ENCODE data around the gene PRSS38.

DNA sequence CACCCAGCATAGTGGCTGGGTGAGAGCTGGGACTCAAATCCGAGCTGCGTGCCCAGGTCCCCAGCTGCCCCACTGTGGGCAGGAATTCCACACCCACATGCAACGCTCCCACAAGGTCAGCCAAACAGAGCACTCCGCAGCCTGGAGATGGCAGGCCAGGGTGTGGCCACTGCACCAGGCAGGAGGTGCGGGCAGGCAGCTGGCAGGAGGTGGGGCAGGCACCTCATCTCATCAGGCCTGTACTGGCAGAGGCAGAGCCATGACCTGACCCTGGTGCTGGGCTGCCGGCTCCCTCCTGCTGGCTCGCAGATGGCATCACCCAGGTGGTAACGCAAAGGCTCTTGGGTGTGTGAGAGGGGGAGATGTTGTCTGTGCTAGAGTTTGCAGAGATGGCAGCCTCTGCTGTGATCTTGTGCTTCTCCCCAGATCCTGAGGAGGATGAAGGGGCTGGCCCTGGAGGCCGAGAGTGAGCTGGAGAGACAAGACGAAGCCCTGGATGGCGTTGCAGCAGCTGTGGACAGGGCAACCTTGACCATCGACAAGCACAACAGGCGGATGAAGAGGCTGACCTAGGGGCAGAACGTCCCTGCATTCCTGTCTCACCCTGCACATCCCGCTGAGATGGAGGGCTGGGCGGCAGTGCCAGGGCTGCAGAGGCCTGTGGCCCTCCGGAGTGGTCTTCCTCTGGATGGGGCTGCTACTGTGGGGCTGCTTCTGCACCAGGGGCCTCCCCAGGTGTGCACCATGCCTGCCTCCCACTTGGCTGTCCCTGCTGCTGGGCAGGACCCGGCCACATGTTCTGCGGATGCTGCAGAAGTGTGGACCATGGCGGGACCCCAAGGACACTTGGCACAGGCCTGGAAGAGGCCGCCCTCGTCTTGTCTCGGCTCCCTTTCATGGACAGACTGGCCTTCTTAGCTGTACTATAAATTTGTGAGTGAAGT is 35.1 kb upstream of the PRSS38 start:
- TF ChIP-seq, protein P1, sequence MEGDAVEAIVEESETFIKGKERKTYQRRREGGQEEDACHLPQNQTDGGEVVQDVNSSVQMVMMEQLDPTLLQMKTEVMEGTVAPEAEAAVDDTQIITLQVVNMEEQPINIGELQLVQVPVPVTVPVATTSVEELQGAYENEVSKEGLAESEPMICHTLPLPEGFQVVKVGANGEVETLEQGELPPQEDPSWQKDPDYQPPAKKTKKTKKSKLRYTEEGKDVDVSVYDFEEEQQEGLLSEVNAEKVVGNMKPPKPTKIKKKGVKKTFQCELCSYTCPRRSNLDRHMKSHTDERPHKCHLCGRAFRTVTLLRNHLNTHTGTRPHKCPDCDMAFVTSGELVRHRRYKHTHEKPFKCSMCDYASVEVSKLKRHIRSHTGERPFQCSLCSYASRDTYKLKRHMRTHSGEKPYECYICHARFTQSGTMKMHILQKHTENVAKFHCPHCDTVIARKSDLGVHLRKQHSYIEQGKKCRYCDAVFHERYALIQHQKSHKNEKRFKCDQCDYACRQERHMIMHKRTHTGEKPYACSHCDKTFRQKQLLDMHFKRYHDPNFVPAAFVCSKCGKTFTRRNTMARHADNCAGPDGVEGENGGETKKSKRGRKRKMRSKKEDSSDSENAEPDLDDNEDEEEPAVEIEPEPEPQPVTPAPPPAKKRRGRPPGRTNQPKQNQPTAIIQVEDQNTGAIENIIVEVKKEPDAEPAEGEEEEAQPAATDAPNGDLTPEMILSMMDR (IDR thresholded peaks at IDR 0.05), result no peak
- TF ChIP-seq POLR2AphosphoS5 (IDR thresholded peaks at IDR 0.05; ENCODE audit: low read depth, low read length) (no peak), TCF7L2 (IDR thresholded peaks at IDR 0.05; ENCODE audit: low read depth, low read length) (no peak), SIN3A (IDR thresholded peaks at IDR 0.05; ENCODE audit: borderline replicate concordance, insufficient read depth, low read depth, low read length) (no peak), REST (IDR thresholded peaks at IDR 0.05; ENCODE audit: insufficient read depth in 1 of 2, low read depth in 2 of 2, low read length in 1 of 2) (no peak)
